Activated naive CD8-positive, alpha-beta T cell (primary cell): ENCODE results near the gene CEL.

Experiments
- H3K27ac Mint-ChIP-seq: one replicate; pipeline ENCODE4 v1.8.0; 2021; ENCODE audit warnings: mixed read lengths
- H3K27me3 Mint-ChIP-seq: one replicate; pipeline ENCODE4 v1.8.0; 2021; ENCODE audit warnings: mixed read lengths
- H3K36me3 Mint-ChIP-seq: one replicate; pipeline ENCODE4 v1.8.0; 2021; ENCODE audit warnings: mixed read lengths
- H3K4me1 Mint-ChIP-seq: one replicate; pipeline ENCODE4 v1.8.0; 2021; ENCODE audit warnings: low read depth, mixed read lengths
- H3K4me3 Mint-ChIP-seq: one replicate; pipeline ENCODE4 v1.8.0; 2021; ENCODE audit warnings: mild to moderate bottlenecking, mixed read lengths
- H3K9me3 Mint-ChIP-seq: one replicate; pipeline ENCODE4 v1.8.0; 2021; ENCODE audit warnings: low read depth, mixed read lengths

Gene CEL

GRCh38 chr9:133042676-133043075, 19.1 kb upstream of the CEL start:
- no peak overlapping the region for H3K4me3 Mint-ChIP-seq

GRCh38 chr9:133043449-133044035, 18.2 kb upstream of the CEL start:
- no peak overlapping the region for H3K4me3 Mint-ChIP-seq
- peaks cover 7% of the 10 kb centered on the region for H3K4me1 Mint-ChIP-seq
- H3K36me3 Mint-ChIP-seq, result peaks cover 2% of the 10 kb centered on the region
- no peaks in the 10 kb centered on the region for H3K9me3 Mint-ChIP-seq
- H3K27me3 Mint-ChIP-seq, result no peaks in the 10 kb centered on the region
- H3K27ac Mint-ChIP-seq, result no peak overlapping the region

More at GRCh38 chr9:133042676-133043075, 19.1 kb upstream of the CEL start:
- no peaks in the 10 kb centered on the region for H3K27me3 Mint-ChIP-seq
- peaks cover 2% of the 10 kb centered on the region for H3K36me3 Mint-ChIP-seq
- peaks cover 13% of the 10 kb centered on the region for H3K4me1 Mint-ChIP-seq
- H3K27ac Mint-ChIP-seq, result no peak overlapping the region
- H3K9me3 Mint-ChIP-seq, result no peaks in the 10 kb centered on the region

- Mint-ChIP-seq H3K4me1 (peaks cover 7% of the 10 kb centered on the region), H3K27me3 (no peaks in the 10 kb centered on the region), H3K36me3 (peaks cover 2% of the 10 kb centered on the region), H3K9me3 (no peaks in the 10 kb centered on the region), H3K27ac (no peak overlapping the region), H3K4me3 (no peak overlapping the region)
Measured at GRCh38 chr9:133044125-133044524, 17.7 kb upstream of the CEL start.

GRCh38 chr9:133044661-133045060, 17.1 kb upstream of the CEL start:
- Mint-ChIP-seq H3K4me1 (peaks cover 7% of the 10 kb centered on the region), H3K27me3 (no peaks in the 10 kb centered on the region), H3K36me3 (peaks cover 2% of the 10 kb centered on the region), H3K27ac (no peak overlapping the region), H3K4me3 (no peak overlapping the region), H3K9me3 (no peaks in the 10 kb centered on the region)

- Mint-ChIP-seq H3K36me3 (peaks cover 5% of the 10 kb centered on the region), H3K27me3 (no peaks in the 10 kb centered on the region), H3K27ac (no peak overlapping the region), H3K9me3 (no peaks in the 10 kb centered on the region), H3K4me1 (peaks cover 7% of the 10 kb centered on the region), H3K4me3 (no peak overlapping the region)
Measured at GRCh38 chr9:133045132-133045531, 16.6 kb upstream of the CEL start.

GRCh38 chr9:133046196-133046899, 15.4 kb upstream of the CEL start:
- H3K27ac Mint-ChIP-seq, result no peak overlapping the region
- peaks cover 5% of the 10 kb centered on the region for H3K4me1 Mint-ChIP-seq
- H3K4me3 Mint-ChIP-seq, result no peak overlapping the region
- H3K36me3 Mint-ChIP-seq, result peaks cover 5% of the 10 kb centered on the region
- H3K9me3 Mint-ChIP-seq, result no peaks in the 10 kb centered on the region
- H3K27me3 Mint-ChIP-seq, result no peaks in the 10 kb centered on the region

- no peak overlapping the region for H3K27ac Mint-ChIP-seq
- H3K4me3 Mint-ChIP-seq, result no peak overlapping the region
- H3K36me3 Mint-ChIP-seq, result peaks cover 5% of the 10 kb centered on the region
- H3K27me3 Mint-ChIP-seq, result no peaks in the 10 kb centered on the region
- peaks cover 5% of the 10 kb centered on the region for H3K4me1 Mint-ChIP-seq
- H3K9me3 Mint-ChIP-seq, result no peaks in the 10 kb centered on the region
Measured at GRCh38 chr9:133046900-133047295, 14.9 kb upstream of the CEL start.

GRCh38 chr9:133048595-133048994, 13.2 kb upstream of the CEL start:
- peaks cover 3% of the 10 kb centered on the region for H3K36me3 Mint-ChIP-seq
- H3K4me1 Mint-ChIP-seq, result peaks cover 5% of the 10 kb centered on the region
- no peak overlapping the region for H3K27ac Mint-ChIP-seq
- no peaks in the 10 kb centered on the region for H3K27me3 Mint-ChIP-seq
- H3K9me3 Mint-ChIP-seq, result no peaks in the 10 kb centered on the region
- no peak overlapping the region for H3K4me3 Mint-ChIP-seq

GRCh38 chr9:133049043-133049442, 12.7 kb upstream of the CEL start:
- Mint-ChIP-seq H3K4me3 (no peak overlapping the region), H3K4me1 (peaks cover 5% of the 10 kb centered on the region), H3K36me3 (peaks cover 3% of the 10 kb centered on the region), H3K27me3 (no peaks in the 10 kb centered on the region), H3K27ac (no peak overlapping the region), H3K9me3 (no peaks in the 10 kb centered on the region)

GRCh38 chr9:133050142-133050541, 11.6 kb upstream of the CEL start:
- Mint-ChIP-seq H3K36me3 (peaks cover 3% of the 10 kb centered on the region), H3K27ac (no peak overlapping the region), H3K27me3 (no peaks in the 10 kb centered on the region), H3K9me3 (no peaks in the 10 kb centered on the region), H3K4me3 (no peak overlapping the region), H3K4me1 (no peaks in the 10 kb centered on the region)

- H3K27me3 Mint-ChIP-seq, result no peaks in the 10 kb centered on the region
- no peaks in the 10 kb centered on the region for H3K9me3 Mint-ChIP-seq
- H3K4me1 Mint-ChIP-seq, result no peaks in the 10 kb centered on the region
- H3K36me3 Mint-ChIP-seq, result peaks cover 3% of the 10 kb centered on the region
- no peak overlapping the region for H3K27ac Mint-ChIP-seq
- no peak overlapping the region for H3K4me3 Mint-ChIP-seq
Measured at GRCh38 chr9:133050781-133051180, 11.0 kb upstream of the CEL start.

GRCh38 chr9:133051281-133051900, 10.4 kb upstream of the CEL start:
- H3K36me3 Mint-ChIP-seq, result peaks cover 3% of the 10 kb centered on the region
- H3K4me3 Mint-ChIP-seq, result no peak overlapping the region
- H3K9me3 Mint-ChIP-seq, result no peaks in the 10 kb centered on the region
- no peaks in the 10 kb centered on the region for H3K27me3 Mint-ChIP-seq
- no peak overlapping the region for H3K27ac Mint-ChIP-seq
- peaks cover 4% of the 10 kb centered on the region for H3K4me1 Mint-ChIP-seq

- Mint-ChIP-seq H3K4me1 (peaks cover 8% of the 10 kb centered on the region), H3K4me3 (no peak overlapping the region), H3K9me3 (no peaks in the 10 kb centered on the region), H3K27ac (no peak overlapping the region), H3K27me3 (no peaks in the 10 kb centered on the region), H3K36me3 (peaks cover 3% of the 10 kb centered on the region)
Measured at GRCh38 chr9:133051966-133052539, 9.7 kb upstream of the CEL start.

GRCh38 chr9:133054194-133054890, 7.4 kb upstream of the CEL start:
- Mint-ChIP-seq H3K27me3 (no peaks in the 10 kb centered on the region), H3K4me3 (no peak overlapping the region), H3K4me1 (peaks cover 25% of the 10 kb centered on the region), H3K36me3 (peaks cover 3% of the 10 kb centered on the region), H3K27ac (no peak overlapping the region), H3K9me3 (no peaks in the 10 kb centered on the region)

GRCh38 chr9:133054966-133055365, 6.8 kb upstream of the CEL start:
- H3K36me3 Mint-ChIP-seq, result peaks cover under 1% of the 10 kb centered on the region
- no peaks in the 10 kb centered on the region for H3K27me3 Mint-ChIP-seq
- H3K27ac Mint-ChIP-seq, result no peak overlapping the region
- H3K4me1 Mint-ChIP-seq, result peaks cover 31% of the 10 kb centered on the region
- H3K9me3 Mint-ChIP-seq, result no peaks in the 10 kb centered on the region
- H3K4me3 Mint-ChIP-seq, result no peak overlapping the region
